CD4-positive, alpha-beta T cell (primary cell): Measurements from ENCODE around the gene KRT74. TPM values are rescaled to one million over a fixed set of nuclear protein-coding genes. Genes with fewer than 3 reads are reported as not detected.

Source experiments
- ATAC-seq: fragments of 200-7000 bp; cut with Tn5 transposase; one replicate; pipeline ENCODE4 v1.10.0; 2022; ENCODE audit warnings: mild to moderate bottlenecking; ENCODE audit not compliant: poor library complexity
- CTCF ChIA-PET: fragments of 350-600 bp; sonication (Branson Sonifier 250); formaldehyde crosslinking; loops from one replicate; lab custom pipeline; 2021; ENCODE audit warnings: antibody characterized with exemption, inconsistent platforms; lab: Charles Lee
- POLR2A ChIA-PET: fragments of 350-600 bp; sonication (Branson Sonifier 250); formaldehyde crosslinking; loops from one replicate; lab custom pipeline; 2021; ENCODE audit warnings: antibody characterized with exemption, inconsistent platforms; lab: Charles Lee
- DNase-seq, 14 experiments: peaks; one replicate each; pipeline ENCODE4 v3.0.0-alpha.2; 2013 to 2020; ENCODE audit warnings: mixed read lengths in 2 of 14
- H3K27ac ChIP-seq, 2 donors: one replicate each; pipeline versions ENCODE4 v1.5.1 to v1.7.0; 2013; ENCODE audit warnings: low read length in 2 of 2, low read depth in 1 of 2, mild to moderate bottlenecking in 1 of 2
- H3K27me3 ChIP-seq, 2 experiments: 1 replicate in 1 of 2; 2 replicates in 1 of 2; pipeline versions ENCODE4 v1.6.1 to v1.7.0; 2013; ENCODE audit warnings: low read length in 2 of 2, control low read depth in 1 of 2, mild to moderate bottlenecking in 1 of 2, moderate library complexity in 1 of 2; ENCODE audit not compliant: insufficient read depth in 2 of 2, control insufficient read depth in 1 of 2
- H3K36me3 ChIP-seq: one replicate; pipeline ENCODE4 v1.6.1; 2013; ENCODE audit warnings: low read length, control low read depth; ENCODE audit not compliant: insufficient read depth
- H3K4me1 ChIP-seq: one replicate; pipeline ENCODE4 v1.6.1; 2013; ENCODE audit warnings: low read length, control low read depth; ENCODE audit not compliant: insufficient read depth
- H3K4me3 ChIP-seq: one replicate; pipeline ENCODE4 v1.5.1; 2013; ENCODE audit warnings: mild to moderate bottlenecking, low read length, moderate library complexity
- H3K9me3 ChIP-seq, 2 experiments: 1 replicate in 1 of 2; 2 replicates in 1 of 2; pipeline versions ENCODE4 v1.6.1 to v1.7.0; 2013; ENCODE audit warnings: low read length in 2 of 2, mild to moderate bottlenecking in 2 of 2, control low read depth in 1 of 2, moderate library complexity in 1 of 2; ENCODE audit not compliant: control insufficient read depth in 1 of 2, insufficient read depth in 1 of 2
- H3K27ac Mint-ChIP-seq: one replicate; pipeline ENCODE4 v1.8.0; 2020; ENCODE audit warnings: mixed read lengths
- H3K27me3 Mint-ChIP-seq: one replicate; pipeline ENCODE4 v1.8.0; 2021; ENCODE audit warnings: mixed read lengths
- H3K36me3 Mint-ChIP-seq: one replicate; pipeline ENCODE4 v1.8.0; 2021; ENCODE audit warnings: low read depth, mixed read lengths
- H3K4me1 Mint-ChIP-seq: one replicate; pipeline ENCODE4 v1.8.0; 2021; ENCODE audit warnings: low read depth, mixed read lengths
- H3K4me3 Mint-ChIP-seq: one replicate; pipeline ENCODE4 v1.8.0; 2020; ENCODE audit warnings: mild to moderate bottlenecking, mixed read lengths
- H3K9me3 Mint-ChIP-seq: one replicate; pipeline ENCODE4 v1.8.0; 2020; ENCODE audit warnings: mixed read lengths
- intact Hi-C, 2 experiments: fragments of 100-400 bp; cut with DNase I in 1 of 2; cut with micrococcal nuclease in 1 of 2; formaldehyde crosslinking; loops; one replicate each; pipeline versions ENCODE4 v1.15.1 to v1.9.0; 2023 to 2025; cut with DNase I, micrococcal nuclease
- total RNA-seq, 174 experiments: library from RNA in 2 of 174; stranded (reverse) in 2 of 174; gene quantifications; one replicate each; pipeline ENCODE4 v1.2.3 and lab custom pipeline; 2021 to 2026
- TF ChIP-seq, protein P1 (sequence below): fragments of 200-600 bp; IDR thresholded peaks from one replicate; pipeline ENCODE4 v1.8.0; 2022; ENCODE audit warnings: antibody characterized with exemption, mild to moderate bottlenecking

Gene KRT74
- total RNA-seq, 2 experiments from 2014 or later = 0.30 to 0.34 TPM

DNA sequence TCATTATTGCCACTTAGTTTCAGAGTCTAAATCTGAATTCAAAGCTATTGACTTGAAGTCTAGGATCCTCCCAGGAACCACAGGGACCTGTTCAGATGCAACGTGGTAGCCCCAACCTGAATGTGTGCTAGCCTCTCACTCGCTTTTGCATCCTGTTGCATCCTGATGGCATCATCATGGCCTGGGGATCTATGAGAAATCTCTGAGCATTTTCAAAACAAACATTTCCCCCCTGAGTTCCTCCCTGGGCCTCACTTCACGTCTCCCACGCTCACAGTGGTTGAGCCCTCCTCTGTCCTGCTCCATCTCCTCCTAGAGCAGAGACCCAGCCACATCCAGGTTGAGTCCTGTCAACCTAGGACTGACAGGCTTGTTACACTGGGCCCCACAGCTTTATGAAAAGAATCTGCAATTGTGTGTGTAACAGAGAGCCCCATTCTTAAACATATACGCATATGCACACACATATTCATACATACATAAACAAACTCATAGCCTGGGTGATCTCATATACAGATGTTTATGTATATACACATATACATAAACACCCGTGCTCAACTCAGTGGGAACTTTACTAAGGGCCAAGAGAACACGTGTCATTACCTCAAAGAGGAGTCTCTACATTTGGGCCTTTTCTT is 33.1 kb upstream of the KRT74 start:
- no peaks in the 10 kb centered on the region for H3K36me3 ChIP-seq
- no peak for DNase-seq
- no peaks in the 10 kb centered on the region for H3K27me3 ChIP-seq
- Mint-ChIP-seq H3K36me3 (peaks cover 31% of the 10 kb centered on the region), H3K27ac (peak overlapping the region; percentile 89), H3K27me3 (no peaks in the 10 kb centered on the region), H3K4me3 (peak overlapping the region; percentile 13), H3K4me1 (peaks cover 97% of the 10 kb centered on the region), H3K9me3 (no peaks in the 10 kb centered on the region)
- no peak overlapping the region for H3K27ac ChIP-seq
- TF ChIP-seq, protein P1, sequence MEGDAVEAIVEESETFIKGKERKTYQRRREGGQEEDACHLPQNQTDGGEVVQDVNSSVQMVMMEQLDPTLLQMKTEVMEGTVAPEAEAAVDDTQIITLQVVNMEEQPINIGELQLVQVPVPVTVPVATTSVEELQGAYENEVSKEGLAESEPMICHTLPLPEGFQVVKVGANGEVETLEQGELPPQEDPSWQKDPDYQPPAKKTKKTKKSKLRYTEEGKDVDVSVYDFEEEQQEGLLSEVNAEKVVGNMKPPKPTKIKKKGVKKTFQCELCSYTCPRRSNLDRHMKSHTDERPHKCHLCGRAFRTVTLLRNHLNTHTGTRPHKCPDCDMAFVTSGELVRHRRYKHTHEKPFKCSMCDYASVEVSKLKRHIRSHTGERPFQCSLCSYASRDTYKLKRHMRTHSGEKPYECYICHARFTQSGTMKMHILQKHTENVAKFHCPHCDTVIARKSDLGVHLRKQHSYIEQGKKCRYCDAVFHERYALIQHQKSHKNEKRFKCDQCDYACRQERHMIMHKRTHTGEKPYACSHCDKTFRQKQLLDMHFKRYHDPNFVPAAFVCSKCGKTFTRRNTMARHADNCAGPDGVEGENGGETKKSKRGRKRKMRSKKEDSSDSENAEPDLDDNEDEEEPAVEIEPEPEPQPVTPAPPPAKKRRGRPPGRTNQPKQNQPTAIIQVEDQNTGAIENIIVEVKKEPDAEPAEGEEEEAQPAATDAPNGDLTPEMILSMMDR = no peak
- H3K4me1 ChIP-seq = peaks cover 84% of the 10 kb centered on the region
- ChIA-PET CTCF (interaction anchor here (1.2 kb wide), 1 partner anchor 273 kb away, joined by 3 read pairs; no protein-coding TSS in a partner anchor), POLR2A (interaction anchor here (1.0 to 1.2 kb wide), 3 partner anchors 17 to 273 kb away, joined by 3 to 5 read pairs (median 5); no protein-coding TSS in a partner anchor)
- H3K9me3 ChIP-seq = no peaks in the 10 kb centered on the region
- intact Hi-C loops = no loop called here
- H3K4me3 ChIP-seq = no peak overlapping the region
- no peak for ATAC-seq

GRCh38 chr12:52606096-52606495 is 32.5 kb upstream of the KRT74 start:
- Mint-ChIP-seq H3K27ac (peak overlapping the region; percentile 89), H3K4me1 (peaks cover 95% of the 10 kb centered on the region), H3K9me3 (no peaks in the 10 kb centered on the region)

GRCh38 chr12:52605542-52605941 is 31.9 kb upstream of the KRT74 start:
- peak overlapping the region; percentile 89 for H3K27ac Mint-ChIP-seq
- DNase-seq (no peak), ATAC-seq (no peak)
- no peaks in the 10 kb centered on the region for H3K27me3 Mint-ChIP-seq
- peak overlapping the region in 1 of 2 donors; percentile 15 for H3K27ac ChIP-seq
- peak overlapping the region; percentile 32 for H3K4me3 Mint-ChIP-seq
- POLR2A ChIA-PET = interaction anchor here (0.9 to 1.1 kb wide), 4 partner anchors 19 to 86 kb away, joined by 3 to 9 read pairs (median 4); no protein-coding TSS in a partner anchor
- intact Hi-C loops = no loop called here
- H3K4me1 Mint-ChIP-seq = peaks cover 90% of the 10 kb centered on the region
- no peaks in the 10 kb centered on the region for H3K36me3 ChIP-seq
- no peak overlapping the region for H3K4me3 ChIP-seq
- peaks cover 0 to 7% of the 10 kb centered on the region in 2 experiments for H3K27me3 ChIP-seq
- peaks cover 0 to 4% of the 10 kb centered on the region in 2 experiments for H3K9me3 ChIP-seq
- TF ChIP-seq, protein P1 = no peak
- H3K4me1 ChIP-seq = peaks cover 76% of the 10 kb centered on the region
- CTCF ChIA-PET = interaction anchor here (1.2 kb wide), 1 partner anchor 274 kb away, joined by 3 read pairs; no protein-coding TSS in a partner anchor
- H3K36me3 Mint-ChIP-seq = peaks cover 24% of the 10 kb centered on the region
- no peaks in the 10 kb centered on the region for H3K9me3 Mint-ChIP-seq

More at GRCh38 chr12:52606096-52606495, 32.5 kb upstream of the KRT74 start:
- H3K36me3 Mint-ChIP-seq = peaks cover 26% of the 10 kb centered on the region
- Histone ChIP-seq H3K4me3 (no peak overlapping the region), H3K4me1 (peaks cover 82% of the 10 kb centered on the region), H3K27ac (no peak overlapping the region), H3K27me3 (peaks cover 0 to 3% of the 10 kb centered on the region in 2 experiments), H3K9me3 (no peaks in the 10 kb centered on the region), H3K36me3 (no peaks in the 10 kb centered on the region)
- ChIA-PET POLR2A (interaction anchor here (1.0 to 1.2 kb wide), 3 partner anchors 16 to 273 kb away, joined by 3 to 5 read pairs (median 5); no protein-coding TSS in a partner anchor), CTCF (interaction anchor here (1.2 kb wide), 1 partner anchor 273 kb away, joined by 3 read pairs; no protein-coding TSS in a partner anchor)
- ATAC-seq (no peak), DNase-seq (no peak)
- peak overlapping the region; percentile 3 for H3K4me3 Mint-ChIP-seq
- H3K27me3 Mint-ChIP-seq = no peaks in the 10 kb centered on the region
- TF ChIP-seq, protein P1 = no peak
- intact Hi-C loops = no loop called here
